Stimulated activated CD4-positive, alpha-beta T cell treated with anti-CD3 and anti-CD28 coated beads, TNF-alpha, amount 100 ng/mL, for 48 hours (primary cell): ENCODE results near the gene KDM4B.
"Not testable (repeated sequence)": the region's sequence is repeated elsewhere in the genome, so short reads cannot be mapped to it uniquely, and the experiment has no call there.

ENCODE experiments used
- DNase-seq, 3 donors: peaks; one replicate each; pipeline ENCODE4 v3.0.0-alpha.2; 2020; ENCODE audit warnings: low read depth in 3 of 3

KDM4B gene

DNA sequence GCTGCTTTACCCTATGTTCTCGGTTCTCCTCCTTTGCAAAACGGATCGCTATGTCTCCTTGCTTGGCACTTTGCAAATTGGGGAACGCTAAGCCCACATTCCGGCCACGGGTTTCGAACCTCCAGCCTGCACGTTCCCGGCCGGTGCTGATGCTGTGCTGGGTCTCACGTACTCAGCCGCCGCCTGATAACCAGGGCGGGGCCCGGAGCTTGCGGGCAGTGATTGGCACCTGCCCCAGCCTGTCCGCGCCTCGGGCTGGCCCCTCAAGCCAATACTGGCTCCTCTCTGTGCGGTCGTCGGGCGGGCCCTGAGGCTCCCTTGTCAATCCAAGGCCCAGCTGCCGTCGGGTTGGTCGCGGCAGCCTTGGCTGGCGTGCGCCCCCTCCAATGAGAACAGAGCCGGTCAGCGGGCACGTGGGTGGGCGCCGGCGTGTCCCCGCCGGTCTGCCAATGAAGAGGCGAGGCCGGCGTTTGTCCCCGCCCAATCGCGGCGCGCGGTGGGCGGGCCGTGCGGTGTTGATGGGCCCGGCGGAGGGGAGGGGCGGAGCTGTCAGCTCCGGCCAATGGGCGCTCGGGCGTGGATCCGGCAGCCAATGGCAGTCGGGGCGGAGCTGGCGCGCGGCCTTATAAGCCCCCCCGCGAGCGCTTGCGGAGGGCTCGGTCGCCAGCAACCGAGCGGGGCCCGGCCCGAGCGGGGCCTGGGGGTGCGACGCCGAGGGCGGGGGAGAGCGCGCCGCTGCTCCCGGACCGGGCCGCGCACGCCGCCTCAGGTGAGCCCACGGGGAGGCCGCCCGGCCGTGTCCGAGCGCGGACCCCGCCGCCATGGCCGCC lies at the start of gene KDM4B:
KDM4B (plus strand) TSS at position 652 of the 830 bp plus-strand sequence. CDS start 63,778 bp downstream, outside the sequence.
- peak; percentile 96 to 99 (median 99) for DNase-seq

DNA sequence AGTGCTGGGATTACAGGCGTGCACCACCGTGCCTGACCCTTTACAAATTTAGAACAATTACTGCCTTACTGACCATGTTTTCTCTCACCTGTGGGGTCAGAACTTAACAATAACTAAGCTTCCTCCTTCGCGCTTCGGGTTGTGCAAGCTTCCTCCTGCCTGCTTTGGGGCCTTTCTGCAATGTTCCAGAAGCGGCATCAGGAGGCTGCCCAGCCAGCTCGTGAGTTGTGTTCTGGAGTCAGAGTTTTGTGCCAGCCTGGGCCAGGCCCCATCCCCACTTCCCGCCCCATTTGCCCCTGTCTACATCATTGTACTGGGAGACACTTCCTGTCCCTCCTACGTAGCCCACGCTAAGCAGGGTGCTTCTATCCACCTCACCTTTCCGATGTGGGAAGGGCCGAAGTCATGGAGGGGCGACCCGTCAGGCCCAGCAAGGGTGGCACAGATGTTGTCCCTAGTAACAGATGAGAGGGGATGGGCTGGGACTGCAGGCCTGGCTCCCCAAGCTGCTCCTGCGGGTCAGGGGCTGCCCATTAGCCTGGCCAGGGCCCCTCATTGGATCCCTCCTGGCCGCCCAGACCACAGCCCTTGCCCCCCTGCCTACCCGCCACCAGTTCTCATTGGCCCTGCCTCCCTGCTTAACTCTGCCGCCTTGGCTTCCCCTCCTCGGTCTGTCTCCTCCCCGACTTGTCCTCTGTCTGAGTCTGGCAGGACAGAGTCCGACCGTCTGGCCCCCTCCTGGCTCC lies 46.2 kb upstream of the KDM4B start:
- DNase-seq = no peak

DNA sequence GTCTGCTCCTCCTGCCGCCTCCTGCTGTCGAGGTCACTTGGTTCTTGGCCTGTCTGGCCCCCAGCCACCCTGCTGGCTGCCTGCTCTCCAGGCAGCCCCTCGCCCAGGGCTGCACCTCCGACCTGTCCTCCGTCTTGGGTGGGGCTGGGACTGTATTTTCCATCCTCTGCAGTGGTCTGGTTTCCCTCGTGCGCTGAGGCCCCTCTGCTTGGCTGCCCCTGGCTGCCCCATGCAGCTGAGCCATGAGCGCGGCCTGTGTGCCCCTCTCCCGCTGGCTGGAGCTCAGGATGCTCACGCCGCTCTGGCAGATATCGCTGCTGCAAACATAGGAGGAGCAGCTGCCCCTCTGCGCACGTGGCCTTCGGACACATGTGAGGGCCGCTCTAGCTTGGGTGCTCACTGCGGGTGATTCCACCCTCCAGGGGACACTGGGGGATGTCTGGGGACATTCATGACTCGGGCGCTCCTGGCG lies 45.6 kb upstream of the KDM4B start:
- DNase-seq = no peak

DNA sequence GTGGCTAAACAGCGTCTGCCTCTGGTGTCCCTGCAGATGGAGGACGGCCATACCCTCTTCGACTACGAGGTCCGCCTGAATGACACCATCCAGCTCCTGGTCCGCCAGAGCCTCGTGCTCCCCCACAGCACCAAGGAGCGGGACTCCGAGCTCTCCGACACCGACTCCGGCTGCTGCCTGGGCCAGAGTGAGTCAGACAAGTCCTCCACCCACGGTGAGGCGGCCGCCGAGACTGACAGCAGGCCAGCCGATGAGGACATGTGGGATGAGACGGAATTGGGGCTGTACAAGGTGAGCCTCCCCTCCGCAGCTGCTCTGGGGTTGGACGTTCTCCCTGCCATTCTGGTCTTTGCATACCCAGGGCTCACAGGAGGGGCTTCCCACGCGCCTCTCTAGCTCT lies 39.7 kb upstream of the KDM4B start:
- DNase-seq = no peak

DNA sequence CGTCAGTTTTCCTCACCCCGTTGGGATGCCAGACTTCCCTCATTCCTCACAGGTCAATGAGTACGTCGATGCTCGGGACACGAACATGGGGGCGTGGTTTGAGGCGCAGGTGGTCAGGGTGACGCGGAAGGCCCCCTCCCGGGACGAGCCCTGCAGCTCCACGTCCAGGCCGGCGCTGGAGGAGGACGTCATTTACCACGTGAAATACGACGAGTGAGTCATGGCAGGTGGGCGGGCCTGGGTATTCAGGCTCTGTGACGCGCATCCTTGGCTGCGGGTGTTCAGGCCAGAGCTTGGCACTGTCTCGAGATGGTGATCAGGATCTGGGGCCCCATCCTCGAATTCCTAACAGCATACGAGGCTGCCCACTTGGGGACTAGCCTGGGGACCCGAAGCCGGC lies 38.2 kb upstream of the KDM4B start:
- DNase-seq = no peak

DNA sequence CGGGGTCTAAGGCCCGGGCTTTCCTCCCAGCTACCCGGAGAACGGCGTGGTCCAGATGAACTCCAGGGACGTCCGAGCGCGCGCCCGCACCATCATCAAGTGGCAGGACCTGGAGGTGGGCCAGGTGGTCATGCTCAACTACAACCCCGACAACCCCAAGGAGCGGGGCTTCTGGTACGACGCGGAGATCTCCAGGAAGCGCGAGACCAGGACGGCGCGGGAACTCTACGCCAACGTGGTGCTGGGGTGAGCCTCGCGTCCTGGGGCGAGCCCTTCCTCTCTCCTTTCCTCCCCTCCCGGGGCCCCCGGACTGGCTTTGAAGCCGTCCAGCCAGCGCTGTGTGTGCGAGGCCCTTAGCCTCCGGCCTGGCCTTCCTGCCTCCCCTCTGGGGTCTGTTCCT lies 36.2 kb upstream of the KDM4B start:
- no peak for DNase-seq

DNA sequence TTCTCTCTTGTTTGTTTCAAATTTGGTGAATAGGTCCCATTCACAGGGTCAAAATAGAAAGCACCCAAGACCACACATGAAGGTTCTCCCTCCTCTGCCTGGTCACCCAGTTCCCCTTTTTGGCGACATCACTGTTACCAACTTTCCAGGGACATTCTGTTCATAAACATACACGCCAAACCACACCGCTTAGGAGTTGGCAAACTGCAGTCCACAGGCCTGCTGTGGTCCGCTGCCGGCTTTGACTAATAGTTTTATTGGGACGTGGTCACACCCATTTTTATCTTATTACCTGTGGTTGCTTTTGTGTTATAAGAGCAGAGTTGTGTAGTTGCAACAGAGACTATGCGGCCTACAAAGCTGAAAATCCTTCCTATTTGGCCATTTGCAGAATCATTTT lies 35.4 kb upstream of the KDM4B start:
- DNase-seq = no peak

DNA sequence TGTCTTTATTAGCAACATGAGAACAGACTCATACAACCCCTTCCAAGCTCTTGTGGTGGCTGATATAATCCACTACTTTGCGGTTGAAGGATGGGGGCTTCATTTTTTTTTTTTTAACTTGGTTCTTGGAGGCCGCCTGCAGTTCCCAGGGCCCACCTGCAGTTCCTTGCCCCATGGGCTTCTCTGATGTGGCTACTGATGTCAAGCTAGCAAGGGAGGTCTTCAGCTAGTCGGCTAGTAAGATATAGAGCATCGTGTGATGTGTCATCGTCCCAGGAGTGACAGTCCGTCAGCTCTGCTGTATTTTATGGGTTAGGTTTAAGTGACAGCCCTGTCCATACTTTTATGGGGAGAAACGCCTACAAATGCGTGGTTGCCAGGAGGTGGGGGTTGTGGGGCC lies 33.5 kb upstream of the KDM4B start:
- no peak for DNase-seq

DNA sequence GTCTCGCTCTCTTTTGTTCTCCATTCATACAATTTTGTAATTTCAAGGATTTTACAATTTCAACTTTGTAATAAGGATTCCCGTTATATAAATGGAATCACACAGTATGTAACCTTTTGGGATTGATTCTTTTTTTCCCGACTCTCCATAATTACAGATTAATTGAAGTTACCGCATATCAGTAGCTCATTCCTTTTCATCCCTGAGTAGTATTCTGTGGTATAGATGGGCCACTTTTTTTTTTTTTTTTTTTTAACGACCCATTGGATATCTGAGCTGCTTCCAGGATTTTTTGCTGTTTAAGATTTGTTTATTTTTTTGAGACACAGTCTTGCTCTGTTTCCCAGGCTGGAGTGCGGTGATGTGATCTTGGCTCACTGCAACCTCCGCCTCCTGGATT lies 31.9 kb upstream of the KDM4B start:
- no peak for DNase-seq

DNA sequence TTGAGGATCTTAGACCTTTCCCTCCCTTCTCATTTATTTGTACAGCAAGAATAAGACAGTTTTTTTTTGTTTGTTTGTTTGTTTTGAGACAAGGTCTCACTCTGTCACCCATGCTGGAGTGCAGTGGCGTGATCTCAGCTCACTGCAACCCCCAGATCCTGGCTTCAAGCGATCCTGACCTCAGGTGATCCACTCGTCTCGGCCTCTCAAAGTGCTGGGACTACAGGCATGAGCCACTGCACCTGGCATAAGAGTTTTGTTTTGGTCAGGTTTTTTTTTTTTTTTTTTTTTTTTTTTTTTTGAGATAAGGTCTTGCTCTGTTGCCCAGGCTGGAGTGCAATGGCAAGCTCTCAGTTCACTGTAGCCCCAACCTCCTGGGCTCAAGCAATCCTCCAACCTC lies 30.5 kb upstream of the KDM4B start:
- not testable (repeated sequence) for DNase-seq

DNA sequence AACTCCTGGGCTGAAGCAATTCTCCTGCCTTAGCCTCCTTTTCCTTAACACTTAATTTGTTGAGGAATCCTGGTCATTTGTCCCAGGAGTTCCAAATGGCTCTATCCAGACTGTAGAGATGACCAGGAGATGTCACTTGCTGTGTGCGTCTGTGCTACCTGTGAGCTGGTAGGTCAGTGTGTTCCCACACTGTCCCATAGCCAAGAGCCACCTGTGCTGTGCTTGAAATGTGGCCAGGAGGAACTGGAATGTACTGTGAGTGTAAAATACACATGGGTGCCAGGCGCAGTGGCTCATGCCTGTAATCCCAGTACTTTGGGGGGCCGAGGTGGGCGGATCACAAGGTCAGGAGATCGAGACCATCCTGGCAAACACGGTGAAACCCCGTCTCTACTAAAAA lies 29.4 kb upstream of the KDM4B start:
- DNase-seq = no peak

DNA sequence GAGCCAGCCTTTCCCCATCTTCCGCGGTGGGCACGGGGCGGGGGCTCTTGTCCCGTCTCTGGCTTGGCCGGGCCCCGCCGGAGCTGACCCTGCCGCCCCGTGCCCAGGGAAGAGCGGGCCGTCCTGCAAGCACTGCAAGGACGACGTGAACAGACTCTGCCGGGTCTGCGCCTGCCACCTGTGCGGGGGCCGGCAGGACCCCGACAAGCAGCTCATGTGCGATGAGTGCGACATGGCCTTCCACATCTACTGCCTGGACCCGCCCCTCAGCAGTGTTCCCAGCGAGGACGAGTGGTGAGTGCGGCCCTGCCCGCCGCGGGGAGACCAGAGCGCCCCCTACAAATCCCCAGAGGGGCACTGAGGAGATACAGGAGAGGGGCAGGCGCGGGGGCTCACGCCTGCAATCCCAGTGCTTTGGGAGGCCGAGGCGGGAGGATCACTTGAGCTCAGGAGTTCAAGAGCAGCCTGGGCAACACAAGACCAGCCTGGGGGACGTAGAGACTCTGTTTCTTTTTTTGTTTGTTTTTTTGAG lies 27.2 kb upstream of the KDM4B start:
- not testable (repeated sequence) for DNase-seq

DNA sequence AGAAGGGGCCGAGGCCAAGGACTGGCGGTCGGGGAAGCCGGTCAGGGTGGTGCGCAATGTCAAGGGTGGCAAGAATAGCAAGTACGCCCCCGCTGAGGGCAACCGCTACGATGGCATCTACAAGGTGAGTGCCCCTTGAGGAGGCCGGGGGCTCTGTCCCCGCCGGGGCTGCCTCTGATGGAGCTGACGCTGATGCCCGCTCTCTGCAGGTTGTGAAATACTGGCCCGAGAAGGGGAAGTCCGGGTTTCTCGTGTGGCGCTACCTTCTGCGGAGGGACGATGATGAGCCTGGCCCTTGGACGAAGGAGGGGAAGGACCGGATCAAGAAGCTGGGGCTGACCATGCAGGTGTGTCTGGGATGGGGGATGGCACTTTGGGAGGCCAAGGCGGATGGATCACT lies 18.3 kb upstream of the KDM4B start:
- not testable (repeated sequence) for DNase-seq

DNA sequence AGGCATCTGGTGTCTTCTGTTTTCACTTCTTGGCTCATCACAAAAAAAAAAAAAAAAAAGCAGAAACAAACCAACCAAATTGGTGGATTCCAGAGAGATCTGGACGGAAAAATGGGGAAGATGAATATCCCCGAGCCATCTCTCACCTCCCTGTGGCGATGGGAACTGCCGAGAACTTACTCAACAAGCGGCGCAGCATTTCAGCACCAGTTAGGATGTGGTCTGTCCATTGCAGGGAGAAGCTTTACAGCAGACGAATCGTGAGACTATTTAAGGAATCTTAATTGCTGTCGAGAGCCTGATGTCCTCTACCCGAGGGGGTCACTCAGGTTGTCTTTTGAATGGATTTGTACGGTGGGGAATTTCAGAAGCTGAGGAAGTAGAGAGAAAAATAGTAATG lies 17.3 kb upstream of the KDM4B start:
- no peak for DNase-seq

DNA sequence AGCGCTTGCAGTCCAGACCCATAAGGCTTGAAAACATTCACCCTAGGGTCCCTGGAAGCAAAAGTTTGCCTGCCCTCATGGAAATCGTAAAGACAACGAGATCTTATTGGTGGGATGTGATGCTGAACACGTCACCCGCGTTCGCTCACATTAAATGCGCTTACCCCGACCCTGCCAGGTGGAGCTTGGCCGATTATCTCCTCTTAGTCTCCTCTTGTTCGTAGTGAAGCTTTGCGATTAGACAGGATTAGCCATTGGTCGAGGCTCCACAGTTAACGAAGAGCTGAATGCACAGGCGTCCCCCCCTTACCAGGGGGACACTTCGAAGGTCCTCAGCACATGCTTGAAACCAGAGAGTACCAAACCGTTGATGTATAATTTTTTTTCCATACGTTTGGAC lies 16.0 kb upstream of the KDM4B start:
- DNase-seq = no peak

DNA sequence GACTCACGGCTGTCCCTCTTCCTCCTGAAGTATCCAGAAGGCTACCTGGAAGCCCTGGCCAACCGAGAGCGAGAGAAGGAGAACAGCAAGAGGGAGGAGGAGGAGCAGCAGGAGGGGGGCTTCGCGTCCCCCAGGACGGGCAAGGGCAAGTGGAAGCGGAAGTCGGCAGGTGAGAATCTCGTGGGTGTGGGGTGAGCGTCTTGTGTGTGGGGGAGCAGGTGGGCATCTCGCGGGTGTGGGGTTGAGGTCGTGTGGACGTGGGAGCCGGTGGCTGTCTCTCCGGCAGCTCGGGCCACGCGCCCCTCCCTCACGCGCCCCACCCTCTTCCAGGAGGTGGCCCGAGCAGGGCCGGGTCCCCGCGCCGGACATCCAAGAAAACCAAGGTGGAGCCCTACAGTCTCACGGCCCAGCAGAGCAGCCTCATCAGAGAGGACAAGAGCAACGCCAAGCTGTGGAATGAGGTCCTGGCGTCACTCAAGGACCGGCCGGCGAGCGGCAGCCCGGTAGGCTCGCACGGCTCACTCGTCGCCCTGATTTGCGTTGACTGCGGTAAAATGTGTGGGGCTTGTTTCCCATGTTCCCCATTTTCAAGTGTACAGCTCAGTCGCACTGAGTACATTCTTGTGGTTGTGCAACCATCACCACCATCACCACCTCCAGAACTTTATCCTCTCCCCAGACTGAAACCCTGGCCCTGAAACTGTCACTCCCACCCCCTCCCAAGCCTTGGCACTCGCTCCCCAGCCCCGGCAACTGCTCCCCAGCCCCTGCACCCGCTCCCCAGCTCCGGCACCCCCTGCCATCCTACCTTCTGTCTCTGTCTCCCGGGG lies 14.4 kb upstream of the KDM4B start:
- DNase-seq = not testable (repeated sequence)

DNA sequence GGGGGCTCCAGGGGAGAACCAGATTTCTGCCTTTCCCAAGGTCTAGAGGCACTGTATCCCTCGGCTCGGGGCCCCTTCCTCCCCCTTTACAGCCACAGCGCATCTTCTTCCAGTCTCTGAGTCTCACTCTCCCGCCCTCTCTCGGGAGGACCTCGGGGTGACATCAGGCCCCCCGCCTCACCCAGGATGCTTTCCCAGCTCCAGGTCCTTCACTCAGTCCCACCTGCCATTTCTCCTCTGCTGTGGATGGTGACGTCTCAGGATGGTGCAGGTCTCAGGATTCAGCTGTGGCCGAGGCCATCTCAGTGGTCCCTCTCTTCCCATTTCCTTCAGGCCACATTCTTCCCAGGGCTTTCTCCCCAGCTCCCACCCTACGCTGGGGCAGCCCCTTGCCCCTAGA lies 13.6 kb upstream of the KDM4B start:
- DNase-seq = no peak

DNA sequence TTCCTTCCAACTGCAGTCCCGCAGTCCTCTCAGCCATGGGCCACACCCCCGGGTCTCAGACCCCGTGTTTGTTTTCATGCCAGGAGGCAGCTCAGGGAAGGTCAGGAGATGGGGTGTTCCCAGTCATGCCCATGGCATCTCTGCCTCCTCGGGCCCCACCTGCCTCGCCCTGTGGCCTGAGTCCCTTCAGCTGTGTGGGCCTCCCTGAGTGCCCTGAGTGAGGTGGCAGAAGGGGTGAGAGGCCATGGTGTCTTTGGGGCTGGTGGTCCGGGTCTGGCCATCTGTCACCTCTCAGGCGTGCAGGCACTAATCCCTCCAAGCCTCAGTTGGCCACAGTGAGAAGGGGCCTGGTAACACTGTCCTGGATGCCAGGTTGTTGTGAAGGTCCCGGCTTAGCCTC lies 10.9 kb upstream of the KDM4B start:
- DNase-seq = no peak

DNA sequence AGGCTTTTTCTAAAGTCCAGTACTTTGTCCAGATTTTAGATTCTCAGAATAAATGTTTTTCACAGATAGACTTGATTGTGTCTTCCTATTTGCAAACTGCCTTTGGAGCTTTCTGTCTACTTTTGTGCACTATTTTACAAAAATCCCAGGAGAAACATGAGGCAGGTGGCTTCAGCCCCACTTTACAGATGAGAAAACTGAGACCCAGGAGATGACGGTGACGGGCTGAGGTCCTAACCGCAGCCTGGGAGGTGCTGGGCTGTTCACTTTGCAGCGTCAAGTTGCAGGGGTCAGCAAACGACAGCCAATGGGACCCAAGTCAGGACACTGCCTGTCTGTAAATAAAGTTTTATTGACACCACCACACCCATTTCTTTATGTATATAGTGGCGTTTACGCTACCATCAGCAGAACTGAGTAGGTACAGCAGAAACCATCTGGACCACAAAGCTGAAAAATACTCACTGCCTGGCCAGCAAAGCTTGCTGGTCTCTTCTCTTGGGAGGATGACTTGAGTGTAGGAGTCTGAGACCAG lies 6.8 kb upstream of the KDM4B start:
- no peak for DNase-seq

DNA sequence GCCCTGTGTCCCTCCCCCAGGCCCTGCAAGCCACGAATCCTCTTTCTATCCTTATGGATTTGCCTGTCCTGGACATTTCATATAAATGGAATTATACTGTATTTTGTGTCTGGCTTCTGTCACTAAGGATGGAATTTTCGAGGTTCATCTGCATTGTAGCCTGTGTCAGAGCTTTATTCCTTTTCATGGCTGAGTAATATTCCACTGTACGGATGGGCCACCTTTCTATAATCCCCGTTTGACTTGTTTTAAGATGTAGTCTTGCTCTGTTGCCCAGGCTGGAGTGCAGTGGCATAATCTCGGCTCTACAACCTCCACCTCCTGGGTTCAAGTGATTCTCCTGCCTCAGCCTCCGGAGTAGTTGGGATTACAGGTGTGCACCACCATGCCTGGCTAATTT lies 3.9 kb upstream of the KDM4B start:
- DNase-seq = no peak

DNA sequence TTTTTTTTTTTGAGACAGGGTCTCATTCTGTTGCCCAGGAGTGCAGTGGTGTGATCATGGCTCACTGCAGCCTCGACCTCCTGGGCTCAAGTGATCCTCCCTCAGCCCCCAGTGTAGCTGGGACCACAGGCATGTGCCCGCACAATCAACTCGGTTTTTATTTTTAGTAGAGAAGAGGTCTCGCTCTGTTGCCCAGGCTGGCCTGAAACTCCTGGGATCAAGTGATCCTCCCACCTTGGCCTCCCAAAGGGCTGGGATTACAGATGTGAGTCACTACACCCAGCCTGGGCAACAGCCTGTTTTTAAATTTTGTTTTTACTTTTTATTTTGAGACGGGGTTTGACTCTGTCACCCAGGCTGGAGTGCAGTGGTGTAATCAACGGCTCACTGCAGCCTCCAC lies 2.3 kb upstream of the KDM4B start:
- no peak for DNase-seq
